Skeletal muscle cell (primary cell): Measurements from ENCODE around the gene FREM2.
A peak's percentile ranks its signal among the peaks of the same experiment; 100 is the strongest.

Source experiments
- DNase-seq: peaks from one replicate; pipeline ENCODE4 v3.0.0-alpha.2; 2010; ENCODE audit warnings: low read depth
- H3K4me3 ChIP-seq: 2 replicates; pipeline ENCODE4 v1.5.1; 2011; ENCODE audit warnings: low read depth, mild to moderate bottlenecking, control low read depth, low read length, moderate library complexity

The FREM2 gene

GRCh38 chr13:38684714-38685113 is 2.2 kb upstream of the FREM2 start:
- DNase-seq: no peak
- H3K4me3 ChIP-seq: no peak overlapping the region

GRCh38 chr13:38685431-38685830 is 1.4 kb upstream of the FREM2 start:
- no peak for DNase-seq
- H3K4me3 ChIP-seq: no peak overlapping the region

- peak overlapping the region; percentile 25 for H3K4me3 ChIP-seq
These were observed 802 bp upstream of the FREM2 start for GRCh38 chr13:38685974-38686576.

GRCh38 chr13:38687246-38688229 is 661 bp downstream of the FREM2 start:
- no peak for DNase-seq
- peak overlapping the region; percentile 25 for H3K4me3 ChIP-seq

More at GRCh38 chr13:38685974-38686576, 802 bp upstream of the FREM2 start:
- DNase-seq: no peak

GRCh38 chr13:38688674-38689073 is 1.8 kb downstream of the FREM2 start:
- H3K4me3 ChIP-seq: no peak overlapping the region

GRCh38 chr13:38690231-38690630 is 3.4 kb downstream of the FREM2 start:
- DNase-seq: no peak
- H3K4me3 ChIP-seq: no peak overlapping the region

More at GRCh38 chr13:38688674-38689073, 1.8 kb downstream of the FREM2 start:
- no peak for DNase-seq

- H3K4me3 ChIP-seq: no peak overlapping the region
- DNase-seq: no peak
These were observed 6.3 kb downstream of the FREM2 start for GRCh38 chr13:38693168-38693567.

GRCh38 chr13:38693641-38694040 is 6.8 kb downstream of the FREM2 start:
- H3K4me3 ChIP-seq: no peak overlapping the region
- DNase-seq: no peak

- H3K4me3 ChIP-seq: no peak overlapping the region
- no peak for DNase-seq
These were observed 10.3 kb downstream of the FREM2 start for GRCh38 chr13:38697197-38697596.

GRCh38 chr13:38697628-38698333 is 10.9 kb downstream of the FREM2 start:
- no peak for DNase-seq
- no peak overlapping the region for H3K4me3 ChIP-seq

GRCh38 chr13:38700051-38700450 is 13.2 kb downstream of the FREM2 start:
- DNase-seq: no peak
- H3K4me3 ChIP-seq: no peak overlapping the region

- DNase-seq: no peak
- no peak overlapping the region for H3K4me3 ChIP-seq
These were observed 15.8 kb downstream of the FREM2 start for GRCh38 chr13:38702669-38703068.

GRCh38 chr13:38703255-38703654 is 16.4 kb downstream of the FREM2 start:
- no peak for DNase-seq
- no peak overlapping the region for H3K4me3 ChIP-seq

- H3K4me3 ChIP-seq: no peak overlapping the region
- DNase-seq: no peak
These were observed 18.5 kb downstream of the FREM2 start for GRCh38 chr13:38705365-38705764.

GRCh38 chr13:38707460-38707859 is 20.6 kb downstream of the FREM2 start:
- no peak overlapping the region for H3K4me3 ChIP-seq
- DNase-seq: no peak

GRCh38 chr13:38713046-38713445 is 26.2 kb downstream of the FREM2 start:
- DNase-seq: no peak
- H3K4me3 ChIP-seq: no peak overlapping the region

GRCh38 chr13:38718374-38718773 is 31.5 kb downstream of the FREM2 start:
- no peak overlapping the region for H3K4me3 ChIP-seq
- DNase-seq: no peak

- no peak for DNase-seq
- no peak overlapping the region for H3K4me3 ChIP-seq
These were observed 43.5 kb downstream of the FREM2 start for GRCh38 chr13:38730332-38730731.

- DNase-seq: no peak
- H3K4me3 ChIP-seq: no peak overlapping the region
These were observed 46.3 kb downstream of the FREM2 start for GRCh38 chr13:38733146-38733545.
